Erythroblast (primary cell): Measurements from ENCODE around the gene SUMF2.
A peak's percentile ranks its signal among the peaks of the same experiment; 100 is the strongest.
"Not testable (repeated sequence)": the region's sequence is repeated elsewhere in the genome, so short reads cannot be mapped to it uniquely, and the experiment has no call there.

Experiments
- DNase-seq, 2 experiments: peaks; one replicate each; lab custom pipeline; 2025; lab: John Stamatoyannopoulos, UW
- GATA1 ChIP-seq: IDR thresholded peaks from 2 replicates; pipeline ENCODE4 v1.6.1; 2011; ENCODE audit warnings: low read depth, mild to moderate bottlenecking, control low read depth, low read length, moderate library complexity
- POLR2A ChIP-seq: IDR thresholded peaks from 2 replicates; pipeline ENCODE4 v1.6.1; 2011; ENCODE audit warnings: mild to moderate bottlenecking, low read length

The SUMF2 gene

GRCh38 chr7:56063882-56064625, at the start of gene SUMF2:
Gene SUMF2 (plus strand): TSS chr7:56064286. CDS start chr7:56064312, 26 bp downstream.
- TF ChIP-seq GATA1 = no peak
- peak; percentile 93 for TF ChIP-seq POLR2A

GRCh38 chr7:56017015-56017414, 47.1 kb upstream of the SUMF2 start:
- not testable (repeated sequence) for DNase-seq

More at GRCh38 chr7:56063882-56064625, at the start of gene SUMF2:
- DNase-seq = peak; percentile 90 to 94

DNA sequence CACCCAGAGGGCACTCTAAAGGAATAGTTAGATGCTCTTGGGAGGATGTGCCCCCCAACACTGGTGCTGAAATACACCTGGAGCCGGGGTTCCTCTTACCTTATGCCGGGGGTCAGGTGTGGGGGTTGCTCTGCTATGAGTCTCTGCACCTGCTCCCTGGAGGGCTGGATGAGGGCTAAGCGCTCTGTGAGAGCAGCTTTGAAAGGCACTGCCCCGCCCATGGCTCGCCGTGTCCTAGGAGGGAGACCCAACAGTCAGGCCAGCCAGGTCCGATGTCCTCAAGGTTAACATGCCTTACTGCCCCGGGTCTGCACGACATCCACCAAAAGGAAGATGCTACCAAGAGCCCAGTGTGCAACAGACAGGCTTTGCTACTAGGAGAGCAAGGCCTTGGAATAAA, 44.6 kb upstream of the SUMF2 start:
- TF ChIP-seq GATA1 = no peak
- no peak for TF ChIP-seq POLR2A
- no peak for DNase-seq

GRCh38 chr7:56023500-56023899, 40.6 kb upstream of the SUMF2 start:
- no peak for DNase-seq
- TF ChIP-seq POLR2A = no peak
- TF ChIP-seq GATA1 = no peak

GRCh38 chr7:56026538-56026937, 37.5 kb upstream of the SUMF2 start:
- DNase-seq = peak in 1 of 2 experiments; percentile 3
- no peak for TF ChIP-seq POLR2A
- no peak for TF ChIP-seq GATA1

DNA sequence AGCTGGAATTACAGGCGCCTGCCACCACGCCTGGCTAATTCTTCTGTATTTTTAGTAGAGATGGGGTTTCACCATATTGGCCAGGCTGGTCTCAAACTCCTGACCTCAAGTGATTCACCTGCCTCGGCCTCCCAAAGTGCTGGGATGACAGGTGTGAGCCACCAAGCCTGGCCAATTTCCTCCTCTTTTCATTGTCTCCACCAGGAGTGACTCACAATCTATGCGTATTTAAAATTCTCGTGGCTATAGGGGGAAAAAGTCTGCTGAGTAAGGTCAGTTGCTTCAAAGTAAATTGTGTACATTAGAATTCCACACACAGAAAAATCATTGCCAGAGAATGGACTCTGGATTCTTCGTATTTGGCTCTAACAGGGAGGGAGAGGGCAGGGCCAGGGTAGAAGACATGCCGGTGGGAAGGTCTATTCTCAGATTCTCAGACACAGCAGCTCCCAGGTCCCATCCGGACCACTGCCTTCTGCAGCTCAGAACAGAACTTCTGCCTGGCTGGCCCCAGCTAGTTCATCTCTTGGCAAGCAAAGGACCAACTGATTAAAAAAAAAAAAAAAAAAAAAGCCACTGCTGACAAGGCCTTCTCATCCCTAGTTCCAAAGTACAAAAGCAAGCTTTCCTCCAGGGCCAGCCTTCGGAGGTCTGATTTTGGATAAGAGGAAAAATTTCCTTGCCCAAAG, 35.0 kb upstream of the SUMF2 start:
- no peak for DNase-seq
- no peak for TF ChIP-seq POLR2A
- no peak for TF ChIP-seq GATA1

DNA sequence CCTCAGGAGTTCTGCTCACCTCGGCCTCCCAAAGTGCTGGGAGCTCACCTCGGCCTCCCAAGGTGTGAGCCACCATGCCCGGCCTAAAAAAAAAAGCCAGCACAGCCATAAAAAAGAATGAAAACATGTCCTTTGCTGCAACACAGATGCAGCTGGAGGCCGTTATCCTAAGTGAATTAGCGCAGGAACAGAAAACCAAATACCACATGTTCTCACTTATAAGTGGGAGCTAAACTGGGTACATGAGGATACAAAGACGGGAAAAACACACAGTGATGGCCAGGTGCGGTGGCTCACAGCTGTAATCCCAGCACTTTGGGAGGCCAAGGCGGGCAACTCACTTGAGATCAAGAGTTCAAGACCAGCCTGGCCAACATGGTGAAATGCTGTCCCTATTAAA, 33.7 kb upstream of the SUMF2 start:
- DNase-seq = no peak
- no peak for TF ChIP-seq POLR2A

DNA sequence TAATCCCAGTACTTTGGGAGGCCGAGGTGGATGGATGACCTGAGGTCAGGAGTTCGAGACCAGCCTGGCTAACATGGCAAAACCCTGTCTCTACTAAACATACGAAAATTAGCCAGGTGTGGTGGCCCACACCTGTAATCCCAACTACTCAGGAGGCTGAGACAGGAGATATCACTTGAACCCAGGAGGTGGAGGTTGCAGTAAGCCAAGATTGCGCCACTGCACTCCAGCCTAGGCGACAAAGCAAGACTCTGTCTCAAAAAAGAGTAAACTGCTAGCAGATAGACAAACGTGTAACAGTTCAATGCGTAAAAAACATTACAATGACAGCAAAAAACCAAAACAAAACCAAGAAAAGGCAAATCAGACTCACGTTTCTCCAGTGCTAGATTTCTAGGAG, 32.5 kb upstream of the SUMF2 start:
- not testable (repeated sequence) for DNase-seq

DNA sequence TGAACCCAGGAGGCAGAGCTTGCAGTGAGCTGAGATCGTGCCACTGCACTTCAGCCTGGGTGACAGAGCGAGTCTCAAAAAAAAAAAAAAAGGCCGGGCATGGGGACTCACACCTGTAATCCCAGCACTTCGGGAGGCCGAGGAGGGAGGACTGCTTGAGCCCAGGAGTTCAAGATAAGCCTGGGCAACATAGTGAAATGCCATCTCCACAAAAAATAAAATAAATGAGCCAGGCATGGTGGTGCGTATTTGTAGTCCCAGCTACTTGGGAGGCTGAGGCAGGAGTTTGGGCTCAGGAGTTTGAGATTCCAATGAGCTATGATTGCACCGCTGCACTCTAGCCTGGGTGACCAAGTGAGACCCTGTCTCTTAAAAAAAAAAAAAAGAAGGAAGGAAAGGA, 31.5 kb upstream of the SUMF2 start:
- DNase-seq = not testable (repeated sequence)

- peak; percentile 67 to 77 for DNase-seq
- TF ChIP-seq GATA1 = no peak
- TF ChIP-seq POLR2A = no peak
These were observed 30.2 kb upstream of the SUMF2 start for GRCh38 chr7:56033671-56034432.

GRCh38 chr7:56040730-56041129, 23.4 kb upstream of the SUMF2 start:
- no peak for DNase-seq
- TF ChIP-seq GATA1 (no peak), POLR2A (no peak)

DNA sequence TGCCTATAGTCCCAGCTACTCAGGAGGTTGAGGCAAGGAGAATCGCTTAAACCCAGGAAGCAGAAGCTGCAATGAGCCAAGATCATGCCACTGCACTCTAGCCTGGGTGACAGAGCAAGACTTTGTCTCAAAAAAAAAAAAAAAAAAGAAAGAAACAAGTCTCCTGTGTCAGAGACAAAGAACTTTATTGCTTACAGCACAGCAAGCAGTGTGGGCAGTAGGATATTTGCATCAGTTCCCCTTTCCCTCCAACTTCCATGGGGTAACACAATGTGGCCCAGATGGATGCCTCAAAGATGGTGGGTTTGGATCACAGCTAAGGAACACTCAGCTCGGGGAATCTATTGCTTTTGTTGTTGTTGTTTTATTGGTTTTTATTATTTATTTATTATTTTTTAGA, 18.3 kb upstream of the SUMF2 start:
- DNase-seq = not testable (repeated sequence)

GRCh38 chr7:56046721-56047445, 17.2 kb upstream of the SUMF2 start:
- TF ChIP-seq GATA1 = no peak
- TF ChIP-seq POLR2A = no peak
- peak in 1 of 2 experiments; percentile 22 for DNase-seq

DNA sequence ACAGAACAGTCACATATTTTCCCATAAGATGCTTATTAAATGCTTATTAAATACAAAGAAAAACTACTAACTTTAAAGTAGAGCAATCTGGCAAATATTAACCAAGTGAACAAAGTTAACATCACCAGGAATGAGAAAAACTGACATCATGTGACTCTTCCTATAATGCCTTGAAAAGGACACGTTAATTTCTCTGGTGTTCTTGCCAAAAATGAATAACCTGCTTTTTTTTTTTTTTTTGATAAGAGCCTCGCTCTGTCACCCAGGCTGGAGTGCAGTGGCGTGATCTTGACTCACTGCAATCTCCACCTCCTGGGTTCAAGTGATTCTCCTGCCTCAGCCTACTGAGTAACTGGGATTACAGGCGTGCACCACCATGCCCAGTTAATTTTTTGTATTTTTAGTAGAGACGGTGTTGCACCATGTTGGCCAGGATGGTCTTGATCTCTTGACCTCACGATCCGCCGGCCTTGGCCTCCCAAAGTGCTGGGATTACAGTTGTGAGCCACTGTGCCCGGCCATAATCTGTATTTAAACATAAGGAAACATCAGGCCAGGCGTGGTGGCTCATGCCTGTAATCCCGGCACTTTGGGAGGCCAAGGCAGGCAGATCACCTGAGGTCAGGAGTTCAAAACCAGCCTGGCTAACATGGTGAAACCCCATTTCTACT, 16.5 kb upstream of the SUMF2 start:
- DNase-seq = peak; percentile 9 to 21
